Measurements from ENCODE around the gene PGLYRP3.

The PGLYRP3 gene

GRCh38 chr1:153312570-153313186 is at the start of gene PGLYRP3:
Gene PGLYRP3 (minus strand): TSS chr1:153312952. CDS start chr1:153310665, 2,287 bp downstream.
- no peak for DNase-seq (ENCODE audit: low spot score)

GRCh38 chr1:153362187-153362775 is 49.5 kb upstream of the PGLYRP3 start:
- no peak for DNase-seq (ENCODE audit: low spot score)

- no peak for DNase-seq (ENCODE audit: low spot score)
These were observed 48.8 kb upstream of the PGLYRP3 start for GRCh38 chr1:153361480-153362109.

- DNase-seq (ENCODE audit: low spot score) = no peak
These were observed 48.1 kb upstream of the PGLYRP3 start for GRCh38 chr1:153360592-153361479.

- peak; percentile 13 for DNase-seq (ENCODE audit: low spot score)
These were observed 47.4 kb upstream of the PGLYRP3 start for GRCh38 chr1:153360190-153360589.

GRCh38 chr1:153359241-153359640 is 46.5 kb upstream of the PGLYRP3 start:
- no peak for DNase-seq (ENCODE audit: low spot score)

GRCh38 chr1:153358691-153358975 is 45.9 kb upstream of the PGLYRP3 start:
- no peak for DNase-seq (ENCODE audit: low spot score)

GRCh38 chr1:153357853-153358690 is 45.3 kb upstream of the PGLYRP3 start, which contains the start of gene S100A9:
Gene S100A9 (plus strand): TSS chr1:153357854. CDS start chr1:153358284, 430 bp downstream.
- no peak for DNase-seq (ENCODE audit: low spot score)

GRCh38 chr1:153357076-153357852 is 44.5 kb upstream of the PGLYRP3 start:
- DNase-seq (ENCODE audit: low spot score) = peak; percentile 9

- DNase-seq (ENCODE audit: low spot score) = no peak
These were observed 43.8 kb upstream of the PGLYRP3 start for GRCh38 chr1:153356392-153357075.

GRCh38 chr1:153355445-153356071 is 42.8 kb upstream of the PGLYRP3 start:
- peak; percentile 73 for DNase-seq (ENCODE audit: low spot score)

- no peak for DNase-seq (ENCODE audit: low spot score)
These were observed 41.9 kb upstream of the PGLYRP3 start for GRCh38 chr1:153354515-153355193.

- DNase-seq (ENCODE audit: low spot score) = peak; percentile 10
These were observed 40.6 kb upstream of the PGLYRP3 start for GRCh38 chr1:153353226-153353947.

- peak; percentile 60 for DNase-seq (ENCODE audit: low spot score)
These were observed 39.8 kb upstream of the PGLYRP3 start for GRCh38 chr1:153352523-153352922.

GRCh38 chr1:153350321-153350957 is 37.7 kb upstream of the PGLYRP3 start:
- DNase-seq (ENCODE audit: low spot score) = no peak

- DNase-seq (ENCODE audit: low spot score) = no peak
These were observed 36.9 kb upstream of the PGLYRP3 start for GRCh38 chr1:153349363-153350320.
